Measurements from ENCODE around the gene GPN2. TPM values are rescaled to one million over a fixed set of nuclear protein-coding genes. Genes with fewer than 3 reads are reported as not detected.

The GPN2 gene
- total RNA-seq, 1 experiment from 2014 or later: 41.9 TPM

DNA sequence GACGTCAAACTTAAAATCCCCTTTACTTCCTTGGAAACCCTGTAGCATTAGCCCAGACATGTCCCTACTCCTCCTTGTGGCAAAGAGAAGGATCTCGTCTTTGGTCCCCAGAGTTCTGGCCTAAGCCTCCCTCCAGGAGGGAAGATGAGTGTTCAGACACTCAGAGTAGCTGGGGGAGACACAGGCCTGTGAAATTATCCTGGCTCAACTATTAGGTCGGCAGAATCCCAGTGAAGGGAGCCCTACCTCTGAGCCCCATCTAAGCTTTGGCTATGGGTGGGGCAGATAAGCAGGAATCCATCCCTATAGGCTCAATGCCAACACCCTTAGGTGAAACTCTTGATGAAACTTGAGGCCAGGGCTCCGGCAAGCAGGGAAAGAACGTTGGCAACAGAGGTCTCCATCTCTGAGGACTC lies 28.8 kb downstream of the GPN2 start:
- no TSS peak for BruUV-seq (replicated peaks)
- Histone ChIP-seq H3K9me3 (ENCODE audit: control insufficient read depth, insufficient read depth, low read depth, low read length) (no peaks in the 10 kb centered on the region), H3K36me3 (ENCODE audit: control insufficient read depth, insufficient read depth, low read length) (no peaks in the 10 kb centered on the region; the same call in 1 of the 2 replicates), H3K4me1 (ENCODE audit: control insufficient read depth, insufficient read depth, low read length) (peaks cover 18% of the 10 kb centered on the region), H3K27me3 (ENCODE audit: control insufficient read depth, insufficient read depth, low read length) (no peaks in the 10 kb centered on the region), H3K4me3 (ENCODE audit: low read depth in 2 of 2, low read length in 2 of 2) (no peak overlapping the region), H3K27ac (ENCODE audit: low read length) (peak overlapping the region; percentile 94)
- intact Hi-C loops (cut with micrococcal nuclease; ENCODE audit: unreplicated experiment): no loop called here
- ATAC-seq: no peak
- in situ Hi-C loops (cut with HindIII; ENCODE audit: low pct_unique_long_range_greater_than_20kb, low sequenced_read_pairs): no loop called here
- no peak for TF ChIP-seq TCF7L2 (IDR thresholded peaks at IDR 0.05; ENCODE audit: low read depth, low read length)
- peak; percentile 68 for TF ChIP-seq CTCF (IDR thresholded peaks at IDR 0.05)
- ChIA-PET CTCF (no interaction called here), POLR2A (no interaction called here)
- no peak for DNase-seq (ENCODE audit: low read depth, low spot score)

DNA sequence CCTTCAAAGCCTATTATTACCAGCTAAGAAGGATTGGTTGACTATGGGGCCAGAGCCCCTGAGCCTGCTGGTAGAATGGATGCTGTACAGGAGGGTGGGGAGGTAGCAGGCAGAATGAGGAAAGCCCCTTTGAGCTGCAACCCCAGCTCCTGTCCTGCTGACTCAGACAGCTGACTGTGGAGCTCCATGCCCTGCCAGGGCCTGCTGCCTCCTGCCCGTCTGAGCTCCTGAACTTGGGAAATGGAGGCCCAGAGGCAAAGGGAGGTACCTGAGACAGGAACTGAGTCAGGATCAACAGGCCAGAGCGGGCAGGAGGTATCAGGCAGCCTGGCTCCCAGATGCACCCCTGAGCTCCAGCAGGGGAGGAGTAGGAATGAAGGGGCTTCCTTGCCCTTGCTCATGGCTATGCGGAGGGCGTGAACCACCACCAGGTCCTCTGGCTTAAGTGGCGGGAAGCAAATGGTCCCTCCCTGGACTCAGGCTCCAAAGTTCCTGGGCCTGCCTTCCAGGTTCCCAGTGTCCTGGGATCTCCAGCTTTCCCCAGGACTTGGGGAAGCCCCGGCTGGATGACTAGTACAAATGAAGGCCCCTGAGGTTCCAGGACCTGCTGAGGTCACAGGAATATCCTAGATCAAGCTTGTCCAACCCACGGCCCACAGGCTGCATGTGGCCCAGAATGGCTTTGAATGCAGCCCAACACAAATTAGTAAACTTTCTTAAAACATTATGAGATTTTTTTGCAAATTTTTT lies 31.0 kb downstream of the GPN2 start:
- intact Hi-C loops (cut with micrococcal nuclease; ENCODE audit: unreplicated experiment): no loop called here
- H3K4me1 ChIP-seq (ENCODE audit: control insufficient read depth, insufficient read depth, low read length): peaks cover 18% of the 10 kb centered on the region

More for the DNA sequence above, 31.0 kb downstream of the GPN2 start:
- H3K27ac ChIP-seq (ENCODE audit: low read length): no peak overlapping the region
- no peak for DNase-seq (ENCODE audit: low read depth, low spot score)
- no peaks in the 10 kb centered on the region for H3K27me3 ChIP-seq (ENCODE audit: control insufficient read depth, insufficient read depth, low read length)
- no peaks in the 10 kb centered on the region; the same call in 1 of the 2 replicates for H3K36me3 ChIP-seq (ENCODE audit: control insufficient read depth, insufficient read depth, low read length)
- H3K9me3 ChIP-seq (ENCODE audit: control insufficient read depth, insufficient read depth, low read depth, low read length): no peaks in the 10 kb centered on the region
- no peak overlapping the region for H3K4me3 ChIP-seq (ENCODE audit: low read depth in 2 of 2, low read length in 2 of 2)
- no peak for ATAC-seq
- CTCF ChIA-PET: no interaction called here
- POLR2A ChIA-PET: interaction anchor here (0.5 to 0.6 kb wide), 2 partner anchors 42 to 65 kb away, joined by 3 to 5 read pairs; no protein-coding TSS in a partner anchor
- no peak for TF ChIP-seq CTCF (IDR thresholded peaks at IDR 0.05)
- TF ChIP-seq POLR2AphosphoS5 (IDR thresholded peaks at IDR 0.05; ENCODE audit: low read depth, low read length): no peak
- TF ChIP-seq SIN3A (IDR thresholded peaks at IDR 0.05; ENCODE audit: borderline replicate concordance, insufficient read depth, low read depth, low read length): no peak
- no peak for TF ChIP-seq TCF7L2 (IDR thresholded peaks at IDR 0.05; ENCODE audit: low read depth, low read length)
- TF ChIP-seq, protein P1, sequence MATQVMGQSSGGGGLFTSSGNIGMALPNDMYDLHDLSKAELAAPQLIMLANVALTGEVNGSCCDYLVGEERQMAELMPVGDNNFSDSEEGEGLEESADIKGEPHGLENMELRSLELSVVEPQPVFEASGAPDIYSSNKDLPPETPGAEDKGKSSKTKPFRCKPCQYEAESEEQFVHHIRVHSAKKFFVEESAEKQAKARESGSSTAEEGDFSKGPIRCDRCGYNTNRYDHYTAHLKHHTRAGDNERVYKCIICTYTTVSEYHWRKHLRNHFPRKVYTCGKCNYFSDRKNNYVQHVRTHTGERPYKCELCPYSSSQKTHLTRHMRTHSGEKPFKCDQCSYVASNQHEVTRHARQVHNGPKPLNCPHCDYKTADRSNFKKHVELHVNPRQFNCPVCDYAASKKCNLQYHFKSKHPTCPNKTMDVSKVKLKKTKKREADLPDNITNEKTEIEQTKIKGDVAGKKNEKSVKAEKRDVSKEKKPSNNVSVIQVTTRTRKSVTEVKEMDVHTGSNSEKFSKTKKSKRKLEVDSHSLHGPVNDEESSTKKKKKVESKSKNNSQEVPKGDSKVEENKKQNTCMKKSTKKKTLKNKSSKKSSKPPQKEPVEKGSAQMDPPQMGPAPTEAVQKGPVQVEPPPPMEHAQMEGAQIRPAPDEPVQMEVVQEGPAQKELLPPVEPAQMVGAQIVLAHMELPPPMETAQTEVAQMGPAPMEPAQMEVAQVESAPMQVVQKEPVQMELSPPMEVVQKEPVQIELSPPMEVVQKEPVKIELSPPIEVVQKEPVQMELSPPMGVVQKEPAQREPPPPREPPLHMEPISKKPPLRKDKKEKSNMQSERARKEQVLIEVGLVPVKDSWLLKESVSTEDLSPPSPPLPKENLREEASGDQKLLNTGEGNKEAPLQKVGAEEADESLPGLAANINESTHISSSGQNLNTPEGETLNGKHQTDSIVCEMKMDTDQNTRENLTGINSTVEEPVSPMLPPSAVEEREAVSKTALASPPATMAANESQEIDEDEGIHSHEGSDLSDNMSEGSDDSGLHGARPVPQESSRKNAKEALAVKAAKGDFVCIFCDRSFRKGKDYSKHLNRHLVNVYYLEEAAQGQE (IDR thresholded peaks at IDR 0.05; ENCODE audit: insufficient read depth in 1 of 2, low read depth in 2 of 2, low read length in 1 of 2): no peak
- no TSS peak for BruUV-seq (replicated peaks)
- in situ Hi-C loops (cut with HindIII; ENCODE audit: low pct_unique_long_range_greater_than_20kb, low sequenced_read_pairs): no loop called here
